HFFc6 (cell line): ENCODE data around the gene ELMO2. TPM values are rescaled to one million over a fixed set of nuclear protein-coding genes. Genes with fewer than 3 reads are reported as not detected.
A peak's percentile ranks its signal among the peaks of the same experiment; 100 is the strongest.

ENCODE experiments used
- DNase-seq: peaks from one replicate; pipeline ENCODE4 v3.0.0-alpha.2; 2018
- H3K27ac Mint-ChIP-seq: 2 replicates; pipeline ENCODE4 v1.8.0; 2020; ENCODE audit warnings: mild to moderate bottlenecking, mixed read lengths
- H3K27me3 Mint-ChIP-seq: 2 replicates; pipeline ENCODE4 v1.8.0; 2021; ENCODE audit warnings: mild to moderate bottlenecking, moderate library complexity, mixed read lengths; ENCODE audit not compliant: insufficient read depth
- H3K36me3 Mint-ChIP-seq: 2 replicates; pipeline ENCODE4 v1.8.0; 2021; ENCODE audit warnings: low read depth, mixed read lengths
- H3K4me1 Mint-ChIP-seq: 2 replicates; pipeline ENCODE4 v1.8.0; 2020; ENCODE audit warnings: low read depth, mixed read lengths
- H3K4me3 Mint-ChIP-seq: 2 replicates; pipeline ENCODE4 v1.8.0; 2020; ENCODE audit warnings: mild to moderate bottlenecking, moderate library complexity, mixed read lengths
- H3K9me3 Mint-ChIP-seq: 2 replicates; pipeline ENCODE4 v1.8.0; 2020; ENCODE audit warnings: mild to moderate bottlenecking, mixed read lengths
- CTCF ChIP-seq: fragments of 200-600 bp; sonication (generic); IDR thresholded peaks from 2 replicates; pipeline ENCODE4 v1.5.0; 2021; ENCODE audit warnings: antibody characterized with exemption, mild to moderate bottlenecking
- total RNA-seq, 6 experiments: library from RNA; stranded (reverse); fragmentation: NEBNext Ultra II Directional; extraction: Animal tissue kit (Norgen Biotek cat#: 25700); gene quantifications; 2 replicates in 1 of 6; 3 replicates in 5 of 6; pipeline ENCODE4 v1.2.3, GENCODE V29; 2021

ELMO2 gene
- total RNA-seq, 6 experiments from 2014 or later: 39.3 to 48.0 (median 44.3) TPM

GRCh38 chr20:46343975-46344357 lies 62.4 kb downstream of the ELMO2 start:
- Mint-ChIP-seq H3K27ac (no peak overlapping the region), H3K4me1 (peaks cover 8% of the 10 kb centered on the region), H3K9me3 (no peaks in the 10 kb centered on the region), H3K36me3 (peaks cover 4% of the 10 kb centered on the region), H3K4me3 (no peak overlapping the region), H3K27me3 (peaks cover 44% of the 10 kb centered on the region)
- TF ChIP-seq CTCF: no peak
- no peak for DNase-seq

- Mint-ChIP-seq H3K27ac (no peak overlapping the region), H3K4me3 (peak overlapping the region; percentile 22; the same call in 1 of the 2 replicates), H3K9me3 (no peaks in the 10 kb centered on the region), H3K27me3 (peaks cover 48% of the 10 kb centered on the region), H3K4me1 (0 out of 2 replicates have a peak, but pooled peaks cover 4% of the 10 kb centered on the region), H3K36me3 (peaks cover 4% of the 10 kb centered on the region)
- DNase-seq: no peak
- TF ChIP-seq CTCF: no peak
Observed at GRCh38 chr20:46343348-46343974, 63.0 kb downstream of the ELMO2 start.

DNA sequence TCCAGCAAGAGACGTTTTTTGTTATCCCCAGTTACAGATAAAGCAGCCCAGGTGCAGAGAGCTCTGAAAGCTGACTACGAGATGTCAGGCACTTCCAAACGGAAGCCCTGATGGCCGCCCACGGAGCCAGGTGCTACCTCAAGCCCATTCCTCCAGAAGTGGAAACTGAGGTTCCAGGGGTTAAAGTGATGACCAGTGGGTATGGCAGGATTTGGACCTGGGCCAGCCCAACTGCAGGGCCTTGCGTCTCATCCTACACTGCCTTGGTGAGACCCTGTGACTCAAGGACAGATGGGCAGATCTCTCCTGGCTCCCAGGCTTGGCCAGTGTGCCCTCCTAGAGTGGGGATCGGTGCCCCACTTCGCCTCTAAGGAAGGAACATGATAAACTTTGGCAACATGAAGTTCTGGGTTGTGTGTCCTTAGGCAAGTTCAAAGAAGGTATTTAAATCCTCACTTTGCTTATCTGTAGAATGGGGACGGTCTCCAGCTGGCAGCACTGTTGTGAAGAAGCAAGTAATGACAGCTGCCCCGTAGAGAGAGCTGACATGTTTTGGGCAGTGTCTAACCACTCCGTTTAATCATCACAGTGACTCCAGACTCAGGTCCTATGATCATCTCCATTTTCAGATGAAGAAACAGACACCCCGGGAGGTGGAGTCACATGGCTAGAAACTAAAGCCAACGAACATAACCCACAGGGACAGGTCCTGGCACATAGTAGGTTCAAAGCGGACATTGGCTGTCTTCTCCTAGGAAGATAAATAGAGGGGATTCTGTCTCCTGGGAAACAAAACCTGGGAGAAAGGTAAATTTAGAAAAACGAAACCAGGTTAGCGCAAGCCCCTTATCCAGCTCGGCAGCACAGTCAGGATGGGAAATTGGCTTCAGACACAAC lies 63.7 kb downstream of the ELMO2 start:
- Mint-ChIP-seq H3K9me3 (no peaks in the 10 kb centered on the region), H3K36me3 (peaks cover 4% of the 10 kb centered on the region), H3K27me3 (peaks cover 52% of the 10 kb centered on the region), H3K4me3 (no peak overlapping the region), H3K27ac (no peak overlapping the region), H3K4me1 (0 out of 2 replicates have a peak, but pooled peaks cover 4% of the 10 kb centered on the region)
- no peak for DNase-seq
- no peak for TF ChIP-seq CTCF

DNA sequence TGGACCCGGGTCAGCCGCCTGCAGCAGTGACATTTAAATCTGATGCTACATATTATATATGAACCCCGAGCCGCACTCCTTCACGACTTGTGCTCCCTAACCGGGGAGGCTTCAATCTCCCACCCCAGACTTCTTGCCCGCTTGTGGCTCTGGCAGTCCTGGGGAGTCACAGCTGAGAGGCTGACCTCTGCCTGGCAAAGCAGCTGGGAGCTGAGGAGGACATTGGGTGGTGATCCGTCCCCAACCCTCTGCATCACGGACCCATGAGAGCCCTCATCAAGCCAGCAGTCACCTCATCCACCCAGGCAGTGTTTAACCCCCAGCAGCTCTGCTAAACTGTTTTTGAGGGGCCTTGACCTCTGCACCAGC lies 64.4 kb downstream of the ELMO2 start:
- Mint-ChIP-seq H3K4me1 (0 out of 2 replicates have a peak, but pooled peaks cover 4% of the 10 kb centered on the region), H3K27ac (no peak overlapping the region), H3K36me3 (peaks cover 4% of the 10 kb centered on the region), H3K27me3 (peaks cover 58% of the 10 kb centered on the region), H3K4me3 (no peak overlapping the region), H3K9me3 (no peaks in the 10 kb centered on the region)
- TF ChIP-seq CTCF: no peak
- DNase-seq: no peak

GRCh38 chr20:46341074-46342009 lies 65.1 kb downstream of the ELMO2 start:
- no peak overlapping the region for H3K4me3 Mint-ChIP-seq
- no peak for DNase-seq
- H3K9me3 Mint-ChIP-seq: no peaks in the 10 kb centered on the region
- H3K36me3 Mint-ChIP-seq: peaks cover 4% of the 10 kb centered on the region
- peaks cover 60% of the 10 kb centered on the region for H3K27me3 Mint-ChIP-seq
- no peak overlapping the region for H3K27ac Mint-ChIP-seq
- TF ChIP-seq CTCF: no peak
- 0 out of 2 replicates have a peak, but pooled peaks cover 4% of the 10 kb centered on the region for H3K4me1 Mint-ChIP-seq
